A673 (cell line): ENCODE results near the gene PRKAR2A. TPM values are rescaled to one million over a fixed set of nuclear protein-coding genes. Genes with fewer than 3 reads are reported as not detected.

Experiments used
- BruUV-seq: library from RNA; stranded (reverse); fragments of 400-500 nt; replicated peaks from 2 replicates; lab custom pipeline; 2021; lab: Mats Ljungman, UMichigan
- CTCF ChIA-PET: fragments of 300-600 bp; sonication (Branson Sonifier 250); formaldehyde crosslinking; loops from one replicate; lab custom pipeline; 2022; ENCODE audit warnings: antibody characterized with exemption; lab: Charles Lee
- POLR2A ChIA-PET: fragments of 300-600 bp; sonication (Branson Sonifier 250); formaldehyde crosslinking; loops from one replicate; lab custom pipeline; 2022; ENCODE audit warnings: antibody characterized with exemption; ENCODE audit not compliant: low non-redundant PET; lab: Charles Lee
- DNase-seq: peaks from one replicate; pipeline ENCODE4 v3.0.0-alpha.2; 2015; ENCODE audit warnings: low spot score
- H3K27ac ChIP-seq: fragments of 200-600 bp; sonication (generic); 2 replicates; pipeline ENCODE4 v1.5.1; 2016; ENCODE audit warnings: mixed run types, low read depth, mild to moderate bottlenecking, mixed read lengths, antibody characterized with exemption, low read length; ENCODE audit not compliant: poor library complexity, severe bottlenecking
- H3K27me3 ChIP-seq: fragments of 200-600 bp; sonication (generic); replicated peaks from 2 replicates; pipeline ENCODE4 v1.6.1; 2017; ENCODE audit warnings: mixed run types, low read depth, mild to moderate bottlenecking, mixed read lengths, antibody characterized with exemption, low read length; ENCODE audit not compliant: insufficient read depth, poor library complexity
- H3K36me3 ChIP-seq: fragments of 200-600 bp; sonication (generic); 2 replicates; pipeline ENCODE4 v1.6.1; 2016; ENCODE audit warnings: mixed run types, mild to moderate bottlenecking, mixed read lengths, antibody characterized with exemption, low read length; ENCODE audit not compliant: insufficient read depth, poor library complexity, severe bottlenecking
- H3K4me1 ChIP-seq: fragments of 200-600 bp; sonication (generic); 2 replicates; pipeline ENCODE4 v1.6.1; 2017; ENCODE audit warnings: mixed run types, mild to moderate bottlenecking, mixed read lengths, antibody characterized with exemption, low read length; ENCODE audit not compliant: insufficient read depth, poor library complexity, severe bottlenecking
- H3K4me3 ChIP-seq: fragments of 200-600 bp; sonication (generic); 2 replicates; pipeline ENCODE4 v1.5.1; 2016; ENCODE audit warnings: low read depth, mixed run types, mild to moderate bottlenecking, mixed read lengths, low read length; ENCODE audit not compliant: poor library complexity, severe bottlenecking
- H3K9me3 ChIP-seq: fragments of 200-600 bp; sonication (generic); 2 replicates; pipeline ENCODE4 v1.6.1; 2016; ENCODE audit warnings: mixed run types, low read depth, mild to moderate bottlenecking, mixed read lengths, antibody characterized with exemption, low read length; ENCODE audit not compliant: poor library complexity, severe bottlenecking
- CTCF ChIP-seq: fragments of 300-800, 200-600 bp; sonication (generic); conservative IDR thresholded peaks from 2 replicates; pipeline ENCODE4 v1.5.1; 2017; ENCODE audit warnings: low read depth, mild to moderate bottlenecking, antibody characterized with exemption, low read length, moderate library complexity, mixed read lengths
- EZH2 ChIP-seq: fragments of 200-600 bp; sonication (generic); IDR thresholded peaks from 2 replicates; pipeline ENCODE4 v1.6.1; 2017; ENCODE audit warnings: borderline replicate concordance, low read depth, mild to moderate bottlenecking, mixed read lengths, antibody characterized with exemption, low read length; ENCODE audit not compliant: poor library complexity, severe bottlenecking
- intact Hi-C: fragments of 100-400 bp; cut with micrococcal nuclease; formaldehyde crosslinking; loops from one replicate; pipeline ENCODE4 v1.10.0; 2022; ENCODE audit not compliant: unreplicated experiment
- total RNA-seq: library from RNA; stranded (reverse); gene quantifications from 2 replicates; pipeline ENCODE4 v1.2.3, GENCODE V29; 2021

PRKAR2A gene
- total RNA-seq, 1 experiment from 2014 or later, result 35.8 TPM

GRCh38 chr3:48711727-48712126 is 135.9 kb downstream of the PRKAR2A start:
- intact Hi-C loops, result no loop called here
- CTCF ChIA-PET, result no interaction called here
- POLR2A ChIA-PET, result no interaction called here
- Histone ChIP-seq H3K27me3 (no peaks in the 10 kb centered on the region), H3K27ac (no peak overlapping the region), H3K36me3 (peaks cover 20% of the 10 kb centered on the region), H3K9me3 (no peaks in the 10 kb centered on the region), H3K4me1 (peaks cover 5% of the 10 kb centered on the region), H3K4me3 (no peak overlapping the region)
- no peak for TF ChIP-seq EZH2
- TF ChIP-seq CTCF, result no peak
- BruUV-seq, result no TSS peak
- peak; percentile 54 for DNase-seq

- ChIA-PET CTCF (no interaction called here), POLR2A (no interaction called here)
- peaks cover 14% of the 10 kb centered on the region for H3K36me3 ChIP-seq
- no peak overlapping the region for H3K27ac ChIP-seq
- no TSS peak for BruUV-seq
- no peak for DNase-seq
- no peaks in the 10 kb centered on the region for H3K9me3 ChIP-seq
- H3K4me3 ChIP-seq, result no peak overlapping the region
- intact Hi-C loops, result no loop called here
- no peak for TF ChIP-seq EZH2
- no peak for TF ChIP-seq CTCF
- H3K27me3 ChIP-seq, result no peaks in the 10 kb centered on the region
- H3K4me1 ChIP-seq, result peaks cover 5% of the 10 kb centered on the region
These were observed 138.6 kb downstream of the PRKAR2A start for GRCh38 chr3:48709051-48709461.

GRCh38 chr3:48708481-48708889 is 139.2 kb downstream of the PRKAR2A start:
- H3K4me3 ChIP-seq, result no peak overlapping the region
- POLR2A ChIA-PET, result no interaction called here
- no peaks in the 10 kb centered on the region for H3K27me3 ChIP-seq
- H3K9me3 ChIP-seq, result no peaks in the 10 kb centered on the region
- H3K4me1 ChIP-seq, result peaks cover 5% of the 10 kb centered on the region
- H3K27ac ChIP-seq, result no peak overlapping the region
- no peak for DNase-seq
- peaks cover 14% of the 10 kb centered on the region for H3K36me3 ChIP-seq
- CTCF ChIA-PET, result no interaction called here
- intact Hi-C loops, result no loop called here
- no TSS peak for BruUV-seq
- no peak for TF ChIP-seq CTCF
- no peak for TF ChIP-seq EZH2
